Measurements from ENCODE around the gene BANF2.

DNA sequence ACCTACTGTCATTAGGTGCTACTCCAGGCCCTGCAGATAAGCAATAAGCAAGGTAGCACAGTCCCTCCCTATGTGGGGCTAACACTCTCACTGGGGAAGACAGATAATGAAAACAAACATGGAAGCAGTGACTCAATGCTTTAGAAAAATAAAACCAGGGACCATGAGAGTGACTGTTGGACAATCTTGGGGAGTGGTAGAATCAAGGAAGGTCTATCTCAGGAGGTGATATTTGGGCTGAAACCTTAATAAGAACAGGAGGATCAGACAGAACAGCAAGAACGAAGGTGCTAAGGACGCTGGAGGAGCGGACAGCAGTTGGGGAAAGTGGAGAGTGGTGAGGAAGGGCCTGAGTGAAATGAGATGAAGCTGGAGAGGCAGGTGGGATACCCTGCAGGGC, 58.2 kb downstream of the BANF2 start:
- TF ChIP-seq POLR2A (IDR thresholded peaks at IDR 0.05; ENCODE audit: low read length), result no peak
- TF ChIP-seq GATA1 (IDR thresholded peaks at IDR 0.05; ENCODE audit: low read depth, low read length), result no peak
